HEK293 (cell line): Measurements from ENCODE around the gene CPNE5.

ENCODE experiments used
- CTCF ChIA-PET: fragments of 350-600 bp; formaldehyde crosslinking; extraction: SDS; loops from one replicate; lab custom pipeline; 2021; ENCODE audit warnings: antibody characterized with exemption; lab: Yijun Ruan, JAX
- POLR2A ChIA-PET: fragments of 300-600 bp; formaldehyde crosslinking; extraction: SDS; loops from one replicate; lab custom pipeline; 2020; ENCODE audit warnings: antibody characterized with exemption, inconsistent platforms; lab: Yijun Ruan, JAX
- H3K27ac ChIP-seq: fragments of 200-500 bp; sonication (Bioruptor generic); 2 replicates; pipeline ENCODE4 v1.5.1; 2014; ENCODE audit warnings: low read depth, low read length, control low read depth, inconsistent platforms; ENCODE audit errors: extremely low read depth
- H3K36me3 ChIP-seq, 2 experiments: fragments of 200-500 bp in 1 of 2; sonication (Bioruptor generic) in 1 of 2; 1 replicate in 1 of 2; 2 replicates in 1 of 2; pipeline ENCODE4 v1.5.1; 2014 to 2017; ENCODE audit warnings: inconsistent platforms in 2 of 2, low read length in 2 of 2; ENCODE audit not compliant: control insufficient read depth in 2 of 2, insufficient read depth in 1 of 2
- H3K4me1 ChIP-seq: fragments of 200-500 bp; sonication (Bioruptor generic); 2 replicates; pipeline ENCODE4 v1.5.1; 2014; ENCODE audit warnings: mild to moderate bottlenecking, low read length, inconsistent platforms; ENCODE audit not compliant: control insufficient read depth, insufficient read depth
- H3K4me3 ChIP-seq: 2 replicates; pipeline ENCODE4 v1.5.1; 2011; ENCODE audit warnings: low read depth, mild to moderate bottlenecking, control low read depth, low read length, moderate library complexity
- H3K9me3 ChIP-seq: fragments of 200-500 bp; sonication (Bioruptor generic); 2 replicates; pipeline ENCODE4 v1.5.1; 2014; ENCODE audit warnings: low read depth, low read length, inconsistent platforms; ENCODE audit not compliant: control insufficient read depth, insufficient read depth
- BCL11A ChIP-seq: fragments of 450-650 bp; formaldehyde crosslinking; IDR thresholded peaks from 2 replicates; pipeline ENCODE4 v1.5.1; 2016; ENCODE audit warnings: low read depth, missing biosample characterization, missing genetic modification characterization
- EGR2 ChIP-seq: fragments of 450-650 bp; formaldehyde crosslinking; IDR thresholded peaks from 2 replicates; pipeline ENCODE4 v1.5.1; 2016; ENCODE audit warnings: low read depth, missing biosample characterization, missing genetic modification characterization
- KLF8 ChIP-seq: fragments of 450-650 bp; formaldehyde crosslinking; IDR thresholded peaks from 2 replicates; pipeline ENCODE4 v1.5.1; 2016; ENCODE audit warnings: missing biosample characterization, missing genetic modification characterization
- PRDM1 ChIP-seq: fragments of 450-650 bp; formaldehyde crosslinking; IDR thresholded peaks from 2 replicates; pipeline ENCODE4; 2016; ENCODE audit warnings: missing biosample characterization, missing genetic modification characterization
- SCRT2 ChIP-seq: fragments of 450-650 bp; formaldehyde crosslinking; IDR thresholded peaks from 2 replicates; pipeline ENCODE4 v1.5.1; 2016; ENCODE audit warnings: missing biosample characterization, missing genetic modification characterization
- ZFHX2 ChIP-seq: fragments of 450-650 bp; formaldehyde crosslinking; conservative IDR thresholded peaks from 2 replicates; pipeline ENCODE4 v1.5.1; 2016; ENCODE audit warnings: missing biosample characterization, missing genetic modification characterization
- ZNF138 ChIP-seq: fragments of 450-650 bp; formaldehyde crosslinking; IDR thresholded peaks from 2 replicates; pipeline ENCODE4 v1.5.1; 2016; ENCODE audit warnings: missing biosample characterization, missing genetic modification characterization, borderline replicate concordance
- ZNF19 ChIP-seq: fragments of 450-650 bp; formaldehyde crosslinking; IDR thresholded peaks from 2 replicates; pipeline ENCODE4; 2016; ENCODE audit warnings: missing biosample characterization, missing genetic modification characterization, low read depth
- ZNF202 ChIP-seq: fragments of 450-650 bp; formaldehyde crosslinking; IDR thresholded peaks from 2 replicates; pipeline ENCODE4 v1.5.1; 2016; ENCODE audit warnings: missing biosample characterization, missing genetic modification characterization, borderline replicate concordance
- ZNF423 ChIP-seq: fragments of 450-650 bp; formaldehyde crosslinking; IDR thresholded peaks from 2 replicates; pipeline ENCODE4 v1.5.1; 2016; ENCODE audit warnings: missing biosample characterization, missing genetic modification characterization
- ZNF518A ChIP-seq: fragments of 450-650 bp; formaldehyde crosslinking; conservative IDR thresholded peaks from 2 replicates; pipeline ENCODE4 v1.5.1; 2016; ENCODE audit warnings: low read depth, missing biosample characterization, missing genetic modification characterization
- ZNF600 ChIP-seq: fragments of 450-650 bp; formaldehyde crosslinking; IDR thresholded peaks from 2 replicates; pipeline ENCODE4 v1.5.1; 2016; ENCODE audit warnings: missing biosample characterization, missing genetic modification characterization

Gene CPNE5

GRCh38 chr6:36873115-36873514 lies 33.9 kb upstream of the CPNE5 start:
- ChIA-PET CTCF (interaction anchor here (0.7 to 16.0 kb wide), 16 partner anchors 8 to 342 kb away, joined by 3 to 216 read pairs (median 4); partner anchors contain the start of gene C6orf89), POLR2A (interaction anchor here (1.1 to 3.8 kb wide), 6 partner anchors 9 to 145 kb away, joined by 3 to 35 read pairs (median 15); partner anchors contain the start of genes C6orf89 and MTCH1)
- TF ChIP-seq KLF8 (tag by site-specific recombination) (no peak), SCRT2 (tag by site-specific recombination) (no peak), BCL11A (tag by site-specific recombination) (no peak), ZNF138 (tag by site-specific recombination) (no peak)
- Histone ChIP-seq H3K9me3 (no peaks in the 10 kb centered on the region), H3K27ac (no peak overlapping the region), H3K4me3 (no peak overlapping the region), H3K4me1 (no peaks in the 10 kb centered on the region), H3K36me3 (peaks cover 33 to 45% of the 10 kb centered on the region in 2 experiments)

- Histone ChIP-seq H3K9me3 (no peaks in the 10 kb centered on the region), H3K27ac (no peak overlapping the region), H3K4me1 (no peaks in the 10 kb centered on the region), H3K4me3 (no peak overlapping the region), H3K36me3 (peaks cover 33 to 58% of the 10 kb centered on the region in 2 experiments)
- CTCF ChIA-PET = interaction anchor here (1.7 to 16.0 kb wide), 6 partner anchors 10 to 248 kb away, joined by 5 to 216 read pairs (median 42); partner anchors contain the start of gene C6orf89
- POLR2A ChIA-PET = no interaction called here
- TF ChIP-seq ZNF19 (tag by site-specific recombination) (no peak), ZNF600 (tag by site-specific recombination) (peak; percentile 29; the same call in 1 of the 2 replicates)
These were observed 32.4 kb upstream of the CPNE5 start for GRCh38 chr6:36871686-36872085.

- H3K27ac ChIP-seq = no peak overlapping the region
- peaks cover 44 to 91% of the 10 kb centered on the region in 2 experiments for H3K36me3 ChIP-seq
- POLR2A ChIA-PET = interaction anchor here (1.1 kb wide), 1 partner anchor 9 kb away, joined by 4 read pairs; no protein-coding TSS in a partner anchor
- CTCF ChIA-PET = interaction anchor here (1.7 to 8.1 kb wide), 2 partner anchors 16 to 150 kb away, joined by 5 to 77 read pairs; no protein-coding TSS in a partner anchor
- H3K4me3 ChIP-seq = no peak overlapping the region
- no peak for TF ChIP-seq ZNF423 (tag by site-specific recombination)
- TF ChIP-seq PRDM1 = peak; percentile 95
- TF ChIP-seq EGR2 (tag by site-specific recombination) = 0 out of 2 replicates have a peak, but pooled peaks have one; percentile 13
- peak; percentile 44 for TF ChIP-seq ZFHX2 (tag by site-specific recombination)
- no peak for TF ChIP-seq ZNF202 (tag by site-specific recombination)
- TF ChIP-seq ZNF518A (tag by site-specific recombination) = no peak
- no peaks in the 10 kb centered on the region for H3K4me1 ChIP-seq
- H3K9me3 ChIP-seq = no peaks in the 10 kb centered on the region
These were observed 28.4 kb upstream of the CPNE5 start for GRCh38 chr6:36867471-36868224.
